Activated CD8-positive, alpha-beta memory T cell treated with anti-CD3 and anti-CD28 coated beads, Interleukin-2, amount 50 U/mL, for 24 hours (primary cell): ENCODE results near the gene RAB29.

Experiments used
- DNase-seq: peaks from one replicate; pipeline ENCODE4 v3.0.0-alpha.2; 2020; ENCODE audit errors: extremely low read depth

RAB29 gene

DNA sequence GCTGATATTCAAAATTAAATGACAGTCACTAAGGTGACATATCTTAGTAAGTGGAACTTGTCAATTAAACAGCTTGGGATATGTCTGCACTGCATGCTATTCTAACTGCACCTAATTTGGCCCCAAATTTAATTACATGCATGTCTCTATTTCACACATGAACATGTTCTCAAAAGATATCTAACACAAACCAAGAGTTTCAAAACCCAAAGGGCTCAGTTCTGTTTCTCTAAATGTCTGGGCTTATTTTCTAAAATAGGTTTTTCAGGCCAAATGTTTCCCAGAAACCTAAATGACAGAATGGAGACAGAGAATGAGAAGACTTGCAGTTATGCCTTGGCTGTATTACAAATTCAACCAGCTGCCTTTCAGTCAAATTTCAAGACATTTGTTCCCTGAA lies 11.3 kb downstream of the RAB29 start:
- no peak for DNase-seq

DNA sequence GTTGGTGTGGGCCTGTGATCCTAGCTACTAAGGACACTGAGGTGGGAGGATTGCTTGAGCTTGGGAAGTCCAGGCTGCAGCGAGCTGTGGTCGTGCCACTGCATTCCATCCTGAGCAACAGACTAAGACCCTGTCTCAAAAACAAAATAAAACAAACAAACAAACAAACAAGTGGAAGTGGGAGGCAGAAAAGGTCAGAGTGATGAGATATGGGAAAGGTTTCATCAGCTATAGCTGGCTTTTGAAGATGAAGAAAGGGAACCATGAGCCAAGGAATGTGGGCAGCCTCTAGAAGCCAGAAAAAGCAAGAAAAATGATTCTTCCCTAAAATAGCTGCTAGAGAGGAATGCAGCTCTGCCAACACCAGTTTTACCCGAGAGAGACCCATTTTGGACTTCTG lies 14.7 kb downstream of the RAB29 start:
- no peak for DNase-seq

DNA sequence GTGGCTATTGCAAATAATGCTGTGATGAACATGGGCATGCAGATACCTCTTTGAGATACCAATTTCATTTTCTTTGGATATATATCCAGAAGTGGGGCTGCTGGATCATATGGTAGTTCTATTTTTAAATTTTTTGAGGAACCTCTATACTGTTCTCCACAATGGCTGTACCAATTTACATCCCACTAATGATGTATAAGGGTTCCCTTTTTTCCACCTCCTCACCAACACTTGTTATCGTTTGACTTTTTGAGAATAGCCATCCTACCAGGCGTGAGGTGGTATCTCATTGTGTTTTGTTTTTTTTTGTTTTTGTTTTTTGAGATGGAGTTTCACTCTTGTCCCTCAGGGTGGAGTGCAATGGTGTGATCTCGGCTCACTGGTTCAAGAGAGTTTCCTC lies 18.7 kb downstream of the RAB29 start:
- DNase-seq = no peak

DNA sequence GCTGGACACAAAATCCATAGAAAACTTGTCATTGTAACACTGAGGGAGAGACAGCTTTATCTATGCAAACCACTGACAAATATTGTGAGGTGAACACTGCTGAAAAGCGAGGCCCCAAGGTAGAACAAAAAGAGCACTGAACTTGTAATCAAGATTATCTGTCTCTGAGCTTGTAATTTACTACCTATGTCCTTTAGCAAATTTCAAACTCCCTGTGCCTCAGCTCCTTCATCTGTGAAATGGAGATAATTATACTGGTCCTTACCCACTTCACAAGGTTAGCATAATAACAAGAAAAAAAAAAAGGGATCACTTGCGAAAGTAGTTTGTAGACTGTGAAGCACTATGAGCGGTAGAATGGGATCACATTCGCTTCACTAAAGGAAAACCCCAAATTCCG lies 20.4 kb downstream of the RAB29 start:
- no peak for DNase-seq

DNA sequence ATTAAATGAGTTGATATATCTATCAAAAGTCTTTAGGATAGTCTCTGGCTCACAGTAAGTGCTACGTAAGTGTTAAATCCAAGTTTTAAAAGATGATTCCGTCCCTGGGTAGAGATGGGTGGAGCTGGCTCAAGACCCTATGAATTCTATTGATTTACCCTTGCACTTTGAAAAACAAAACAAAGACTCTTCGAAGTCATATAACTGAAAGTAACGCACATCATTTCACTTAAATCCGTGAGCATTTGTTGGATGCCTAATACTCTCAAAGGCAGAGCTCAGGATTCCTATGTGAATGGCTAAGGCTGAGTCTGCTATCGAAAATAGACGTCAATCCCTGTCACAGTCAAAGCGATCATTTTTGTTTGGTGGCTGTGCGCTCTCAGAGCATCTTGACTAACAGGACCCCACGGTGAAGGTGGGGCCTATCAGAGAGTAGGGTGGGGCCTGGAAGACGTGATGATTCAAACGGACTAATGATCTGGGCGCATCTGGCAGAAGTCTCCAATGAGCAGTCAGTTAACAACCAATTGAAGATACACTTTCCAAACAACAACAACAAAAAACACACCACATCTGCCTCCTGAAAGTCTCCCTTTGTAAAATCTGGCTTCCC lies 24.1 kb downstream of the RAB29 start:
- no peak for DNase-seq

DNA sequence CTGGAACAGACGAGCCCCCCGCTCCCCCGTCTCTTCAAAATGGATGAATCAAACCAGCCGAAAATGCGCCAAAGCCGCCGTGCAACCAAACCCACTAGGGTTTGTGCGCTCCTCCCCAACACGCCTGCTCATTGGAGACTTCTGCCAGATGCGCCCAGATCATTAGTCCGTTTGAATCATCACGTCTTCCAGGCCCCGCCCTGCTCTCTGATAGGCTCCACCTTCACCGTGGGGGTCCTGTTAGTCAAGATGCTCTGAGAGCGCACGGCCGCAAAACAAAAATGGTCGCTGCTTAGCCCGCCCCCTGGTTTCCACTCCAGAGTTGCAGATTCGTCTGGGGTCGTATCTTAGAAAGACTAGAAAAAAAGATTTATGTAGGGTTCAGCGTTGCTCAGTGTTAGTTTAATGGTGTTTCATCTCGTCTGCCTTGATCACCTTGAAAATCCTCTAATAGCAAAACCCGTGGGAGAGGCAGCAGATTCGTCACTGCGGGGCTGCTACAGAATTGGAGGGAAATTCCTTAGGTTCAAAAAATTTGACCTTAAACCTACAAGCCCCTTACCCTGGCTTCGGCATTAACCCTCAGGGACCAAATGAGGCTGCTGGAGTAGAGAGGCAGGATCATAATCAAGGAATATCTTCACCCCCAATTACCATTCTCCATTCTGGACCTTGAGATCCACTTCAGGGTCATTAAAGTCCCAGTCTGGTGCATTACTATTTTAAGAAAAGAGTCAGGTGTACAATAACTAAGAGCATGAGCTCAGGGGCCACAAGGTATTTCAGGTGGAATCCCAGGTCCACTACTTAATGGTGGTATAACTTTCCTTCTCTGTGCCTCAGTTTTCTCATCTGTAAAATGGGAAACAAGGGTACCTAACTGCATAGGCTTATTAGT lies 24.9 kb downstream of the RAB29 start, which contains the start of gene NUCKS1:
TSS of gene NUCKS1 (minus strand) at position 45 of the 898 bp plus-strand sequence. CDS start 209 bp downstream, outside the sequence.
- DNase-seq = peak; percentile 93

DNA sequence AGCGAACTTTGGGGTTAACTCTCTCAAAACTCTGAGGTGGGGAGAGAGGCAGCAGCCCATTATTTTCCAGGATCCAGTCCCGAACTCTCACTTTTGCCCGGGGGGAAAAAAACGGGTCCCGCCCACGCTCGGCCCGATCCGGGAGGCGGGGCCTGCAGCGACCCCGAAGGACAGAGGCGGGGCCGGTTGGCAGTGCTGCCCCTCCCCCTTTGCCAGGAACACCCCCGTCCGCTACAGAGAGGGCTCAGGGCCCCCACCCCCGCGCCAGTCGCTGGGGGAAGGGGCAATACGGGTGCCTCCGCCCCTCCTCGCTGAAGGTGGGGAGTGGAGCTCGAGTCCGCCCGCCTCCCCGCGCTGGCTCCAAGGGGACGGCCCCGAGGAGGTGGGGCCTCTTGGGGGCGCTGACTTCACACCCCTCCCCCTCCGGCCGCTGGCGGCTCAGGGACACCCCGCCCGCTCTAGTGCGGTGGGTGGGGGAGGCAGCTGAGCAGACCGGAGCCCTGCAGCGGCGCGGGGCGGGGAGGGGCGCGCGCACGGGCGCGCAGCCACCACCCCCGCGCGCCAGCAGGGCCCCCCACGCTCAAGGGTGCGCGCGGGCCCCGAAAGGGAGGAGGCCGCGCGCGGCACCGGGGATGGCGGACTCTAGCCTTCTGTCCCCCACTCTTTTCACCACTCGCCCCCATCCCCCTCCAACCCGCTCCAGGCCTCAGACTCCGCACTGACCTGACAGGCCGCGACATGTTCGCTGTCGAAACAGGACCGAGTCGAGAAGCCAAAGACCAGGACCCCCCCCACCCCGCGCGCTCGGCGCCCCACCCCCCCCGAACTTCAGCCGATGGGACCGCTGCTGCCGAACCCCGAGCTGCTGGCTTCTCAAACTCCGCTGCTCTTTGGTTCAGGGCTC lies 25.8 kb downstream of the RAB29 start:
- DNase-seq = peak; percentile 84

DNA sequence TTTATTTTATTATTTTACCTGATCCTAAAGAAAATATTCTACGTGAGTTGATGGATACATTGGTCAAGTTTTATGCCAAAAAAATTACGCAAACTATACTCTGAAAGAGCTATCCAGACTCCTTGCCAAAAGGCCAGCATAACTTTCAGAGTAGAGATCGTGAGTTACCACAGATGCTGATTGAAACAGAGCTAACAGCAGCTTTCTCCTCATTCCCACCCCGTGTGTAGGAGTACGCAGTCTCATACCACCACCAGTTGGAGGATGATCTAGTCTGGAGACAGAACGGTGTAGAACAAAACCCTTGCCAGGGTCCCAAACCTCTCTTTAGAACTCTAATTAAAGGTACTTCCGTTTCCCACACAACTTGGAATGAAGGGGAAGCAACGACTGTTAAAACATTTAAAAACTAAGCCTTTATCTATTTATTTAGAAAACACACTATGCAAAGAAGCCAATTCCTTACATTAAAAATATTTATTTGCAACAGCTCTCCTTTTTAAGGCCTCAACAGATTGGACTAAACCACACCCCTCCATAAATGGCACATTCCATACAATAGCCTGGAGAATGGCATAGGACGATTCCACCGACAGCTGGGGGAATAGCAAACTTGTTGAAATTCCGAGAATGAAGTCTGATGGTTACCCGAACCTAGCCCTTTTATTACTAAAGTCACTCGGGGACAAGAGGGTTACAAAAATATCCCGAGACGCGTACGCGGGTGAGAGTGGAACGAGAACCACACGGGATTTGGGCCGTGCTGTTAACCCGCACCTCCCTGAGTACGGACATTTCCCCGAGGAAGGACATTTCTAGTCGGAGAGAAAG lies 26.7 kb downstream of the RAB29 start:
- DNase-seq = no peak

DNA sequence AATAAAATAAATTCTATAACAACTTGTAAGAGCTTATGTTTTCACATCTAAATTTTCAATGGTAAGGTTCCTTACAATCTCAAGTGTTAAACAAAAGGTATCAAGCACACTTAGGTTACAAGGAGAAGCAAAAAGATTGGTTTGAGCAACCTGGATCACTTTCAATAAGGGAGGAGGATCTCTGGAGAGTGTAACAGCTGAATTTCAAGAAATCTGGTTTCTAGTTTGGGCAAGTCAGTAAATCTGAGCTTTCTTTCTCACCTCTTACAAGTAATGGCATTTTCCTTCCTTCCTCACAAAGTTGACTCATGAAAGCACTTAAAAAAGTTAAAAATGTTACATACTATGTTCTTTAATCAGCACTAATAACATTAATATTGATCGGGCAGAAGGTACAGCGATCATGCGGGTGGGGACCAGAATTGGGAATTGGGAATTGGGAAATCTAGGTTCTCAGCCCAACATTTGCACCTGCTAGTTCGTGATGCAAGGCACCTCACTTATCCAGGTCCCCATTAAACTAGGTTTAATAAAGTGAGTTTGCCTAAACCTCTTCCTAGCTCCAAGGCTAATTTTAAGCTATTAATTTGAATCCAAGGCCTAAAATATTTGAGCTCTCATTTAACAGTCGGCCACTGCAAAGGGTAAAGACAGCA lies 28.4 kb downstream of the RAB29 start:
- DNase-seq = no peak

DNA sequence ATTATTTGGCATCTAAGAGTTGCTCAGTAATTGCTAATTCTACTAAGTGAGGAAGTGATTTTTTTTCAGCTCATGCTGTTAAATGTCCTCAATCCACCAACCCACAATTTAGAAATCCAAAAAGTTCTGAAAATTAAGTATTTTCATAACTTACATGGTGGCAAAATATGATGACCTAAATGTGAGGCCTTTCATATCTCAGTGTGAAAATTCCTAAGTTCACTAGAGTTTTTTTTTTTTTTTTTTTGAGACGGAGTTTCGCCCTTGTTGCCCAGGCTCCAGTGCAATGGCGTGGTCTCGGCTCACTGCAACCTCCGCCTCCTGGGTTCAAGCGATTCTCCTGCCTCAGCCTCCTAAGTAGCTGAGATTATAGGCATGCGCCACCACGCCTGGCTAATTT lies 30.9 kb downstream of the RAB29 start:
- DNase-seq = no peak

DNA sequence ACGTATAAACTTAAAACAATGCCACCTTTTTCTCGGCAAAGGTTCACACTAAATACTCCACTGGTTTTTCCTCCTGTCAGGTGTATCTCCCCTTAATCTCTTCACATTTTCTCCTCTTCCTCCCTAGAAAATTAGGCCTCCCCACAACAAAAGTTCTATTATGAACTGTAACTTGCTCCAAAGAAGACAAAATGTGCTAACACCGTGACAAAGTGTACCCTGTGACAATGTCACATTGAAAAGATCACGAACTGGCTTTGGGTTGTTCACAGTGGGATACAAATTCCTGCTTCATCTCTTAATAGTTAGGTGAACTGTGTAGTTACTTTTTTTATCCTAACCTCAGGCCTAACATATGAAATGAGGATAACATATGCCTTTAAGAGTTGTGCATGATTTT lies 31.3 kb downstream of the RAB29 start:
- DNase-seq = no peak

DNA sequence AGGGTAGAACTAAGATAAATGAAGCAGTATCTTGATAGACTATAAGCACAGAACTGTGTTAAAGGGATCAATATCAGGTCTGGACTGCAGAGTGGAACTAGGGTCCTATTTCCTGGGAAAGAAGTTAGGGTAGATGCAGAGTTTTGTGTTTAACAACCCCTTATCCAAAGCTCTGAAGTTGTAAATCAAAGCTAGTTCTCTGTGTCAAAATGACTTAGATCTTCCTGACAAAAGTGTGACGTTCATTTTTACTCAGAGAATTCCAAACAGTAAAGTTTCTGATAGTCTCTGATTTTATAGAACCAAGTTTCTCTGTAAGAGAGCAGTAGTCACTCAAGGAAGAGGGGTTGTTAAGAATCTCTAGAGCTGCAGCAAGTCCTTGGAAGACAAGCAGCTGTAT lies 33.6 kb downstream of the RAB29 start:
- no peak for DNase-seq

DNA sequence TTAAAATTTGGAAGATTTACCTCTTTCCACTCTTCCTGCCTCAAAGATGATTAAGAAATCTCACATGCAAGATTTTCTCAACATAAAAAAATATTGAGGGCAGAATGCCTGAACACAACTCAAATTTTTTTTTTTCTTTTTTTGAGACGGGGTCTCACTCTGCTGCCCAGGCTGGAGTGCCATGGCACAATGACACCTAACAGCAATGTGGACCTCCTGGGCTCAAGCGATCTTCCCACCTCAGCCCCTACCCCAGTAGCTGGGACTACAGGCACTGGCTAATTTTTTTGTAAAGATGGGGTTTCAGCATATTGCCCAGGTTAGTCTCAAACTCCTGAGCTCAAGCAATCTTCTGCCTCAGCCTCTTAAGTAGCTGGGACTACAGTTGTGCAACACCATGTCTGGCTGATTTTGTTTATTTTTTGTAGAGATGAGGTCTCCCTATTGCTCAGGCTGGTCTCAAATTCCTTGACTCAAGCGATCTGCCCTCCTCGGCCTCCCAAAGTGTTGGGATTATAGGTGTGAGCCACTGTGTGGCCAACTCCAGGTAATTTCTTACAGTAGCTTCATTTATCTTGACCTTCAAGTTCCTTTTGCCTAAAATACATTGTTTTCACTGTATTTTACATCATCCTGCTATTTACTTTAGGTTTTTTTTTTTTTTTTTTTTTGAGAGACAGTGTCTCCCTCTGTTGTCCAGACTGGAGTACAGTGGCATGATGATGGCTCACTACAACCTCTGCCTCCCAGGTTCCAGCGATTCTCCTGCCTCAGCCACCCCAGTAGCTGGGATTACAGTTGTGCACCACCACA lies 35.7 kb downstream of the RAB29 start:
- DNase-seq = no peak

DNA sequence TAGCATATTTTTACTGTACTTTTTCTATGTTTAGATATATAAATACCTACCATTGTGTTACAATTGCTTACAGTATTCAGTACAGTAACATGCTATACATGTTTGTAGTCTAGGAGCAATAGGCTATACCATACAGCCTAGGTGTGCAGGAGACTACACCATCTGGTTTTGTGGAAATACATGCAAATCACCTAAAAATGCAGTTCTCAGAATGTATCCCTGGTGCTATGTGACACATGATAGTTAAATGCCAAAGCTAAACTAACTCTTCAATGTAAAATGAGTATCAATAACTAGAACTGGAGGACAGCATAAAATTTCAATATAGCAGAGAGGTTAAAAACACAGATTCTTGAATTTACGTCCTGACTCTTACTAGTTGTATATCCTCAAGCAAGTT lies 40.1 kb downstream of the RAB29 start:
- DNase-seq = no peak

DNA sequence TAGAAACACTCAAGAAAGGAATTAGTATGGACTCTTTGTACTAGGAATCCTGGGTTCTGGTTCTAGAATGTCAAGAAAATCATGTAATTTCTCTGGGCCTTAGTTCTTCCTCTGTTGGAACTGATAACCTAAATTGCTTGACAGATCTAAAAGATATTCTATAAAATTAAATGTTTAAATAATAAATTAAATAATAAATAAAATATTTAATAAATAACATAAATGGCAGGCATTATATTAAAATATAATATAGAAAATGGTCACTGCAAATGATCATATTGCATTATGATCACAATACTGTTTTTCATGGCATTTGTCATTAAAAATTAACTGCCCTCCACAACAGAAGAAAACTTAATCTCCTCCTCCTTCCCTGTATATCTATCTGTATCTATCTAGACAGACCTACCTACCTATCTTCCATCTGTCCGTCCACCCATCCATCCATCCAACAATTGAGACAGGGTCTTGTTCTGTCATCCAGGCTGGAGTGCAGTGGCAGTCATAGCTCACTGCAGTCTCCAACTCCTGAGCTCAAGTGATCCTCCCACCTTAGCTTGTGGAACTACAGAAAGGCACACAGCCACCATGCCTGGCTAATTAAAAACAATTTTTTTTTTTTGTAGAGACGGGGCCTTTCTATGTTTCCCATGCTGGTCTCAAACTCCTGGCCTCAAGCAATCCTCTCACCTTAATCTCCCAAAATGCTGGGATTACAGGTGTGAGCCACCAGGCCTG lies 41.7 kb downstream of the RAB29 start:
- no peak for DNase-seq

DNA sequence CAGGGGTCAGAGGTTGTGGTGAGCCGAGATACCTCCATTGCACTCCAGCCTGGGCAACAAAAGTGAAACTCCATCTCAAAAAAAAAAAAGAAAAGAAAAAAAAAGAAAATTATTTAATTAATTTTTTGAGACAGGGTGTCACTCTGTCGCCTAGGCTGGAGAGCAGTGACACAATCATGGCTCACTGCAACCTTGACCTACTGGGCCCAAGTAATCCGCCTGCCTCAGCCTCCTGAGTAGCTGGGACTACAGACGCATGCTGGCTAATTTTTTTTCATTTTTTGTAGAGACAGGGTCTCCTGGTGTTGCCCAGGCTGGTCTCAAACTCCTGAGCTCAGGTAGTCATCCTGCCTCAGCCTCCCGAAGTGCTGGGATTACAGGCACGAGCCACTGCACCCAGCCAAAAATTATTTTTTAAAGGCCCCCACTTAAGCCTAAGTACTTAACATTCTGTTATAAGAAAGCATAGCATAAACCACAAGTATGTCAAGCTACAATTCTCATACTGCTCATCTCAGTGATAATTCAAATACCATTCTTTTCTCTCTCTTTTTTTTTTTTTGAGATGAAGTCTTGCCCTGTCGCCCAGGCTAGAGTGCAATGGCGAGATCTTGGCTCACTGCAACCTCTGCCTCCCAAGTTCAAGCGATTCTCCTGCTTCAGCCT lies 45.2 kb downstream of the RAB29 start:
- DNase-seq = no peak

DNA sequence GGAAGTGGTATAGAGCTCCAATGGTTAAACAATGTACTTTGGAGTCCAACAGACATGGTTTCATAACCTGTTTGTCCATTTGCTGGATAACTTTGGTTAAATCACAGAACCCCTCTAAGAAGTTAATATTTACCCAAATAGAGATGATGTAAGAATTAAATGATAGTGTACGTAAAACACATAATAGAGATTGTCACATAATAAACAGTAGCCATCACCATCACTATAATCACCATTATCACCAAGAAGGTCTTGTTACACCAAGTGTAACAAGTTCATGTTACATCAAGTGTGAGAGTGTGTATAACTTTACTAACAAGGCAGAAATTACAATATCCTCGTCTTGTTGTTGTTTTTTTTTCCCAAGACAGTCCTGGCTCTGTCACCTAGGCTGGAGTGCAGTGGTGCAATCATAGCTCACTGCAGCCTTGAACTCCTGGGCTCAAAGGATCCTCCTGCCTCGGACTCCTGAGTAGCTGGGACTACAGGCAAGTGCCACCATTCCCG lies 48.6 kb downstream of the RAB29 start:
- no peak for DNase-seq

DNA sequence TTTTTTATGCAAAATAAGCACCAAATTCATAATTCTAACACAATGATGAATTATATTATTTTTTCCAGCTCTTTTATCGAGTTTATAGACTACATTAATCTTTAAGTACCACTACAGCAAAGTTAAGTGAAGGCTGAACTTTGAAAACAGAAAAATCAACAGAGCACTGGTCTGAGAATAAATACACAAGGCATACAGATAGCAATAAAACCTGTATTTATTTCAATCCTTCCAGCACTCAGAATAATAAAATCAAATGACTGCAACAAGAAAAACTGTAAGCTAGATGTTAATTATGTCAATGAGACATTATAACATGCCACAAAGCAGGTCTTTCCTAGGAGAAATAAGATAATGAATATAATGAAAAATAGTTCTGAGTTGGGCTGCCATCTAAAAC lies 49.8 kb downstream of the RAB29 start:
- no peak for DNase-seq
